Hepatocyte (in vitro differentiated cells): Measurements from ENCODE around the gene FHL3. TPM values are rescaled to one million over a fixed set of nuclear protein-coding genes. Genes with fewer than 3 reads are reported as not detected.
"Not testable (repeated sequence)": the region's sequence is repeated elsewhere in the genome, so short reads cannot be mapped to it uniquely, and the experiment has no call there.

Experiments
- DNase-seq: peaks from one replicate; pipeline ENCODE4 v3.0.0-alpha.2; 2016; ENCODE audit warnings: low spot score
- H2AFZ ChIP-seq: fragments of 200-600 bp; sonication (generic); 2 replicates; pipeline ENCODE4 v1.6.0; 2016; ENCODE audit warnings: antibody characterized with exemption, mild to moderate bottlenecking
- H3K27ac ChIP-seq: fragments of 200-600 bp; sonication (generic); 2 replicates; pipeline ENCODE4 v1.5.1; 2016; ENCODE audit warnings: mild to moderate bottlenecking
- H3K27me3 ChIP-seq: fragments of 200-600 bp; sonication (generic); 2 replicates; pipeline ENCODE4 v1.6.1; 2016
- H3K36me3 ChIP-seq: fragments of 200-600 bp; sonication (generic); replicated peaks from 2 replicates; pipeline ENCODE4 v1.5.1; 2016; ENCODE audit warnings: low read depth; ENCODE audit not compliant: insufficient read depth
- H3K4me1 ChIP-seq: fragments of 200-600 bp; sonication (generic); 2 replicates; pipeline ENCODE4 v1.5.1; 2016; ENCODE audit warnings: mild to moderate bottlenecking, moderate library complexity; ENCODE audit not compliant: insufficient read depth
- H3K4me2 ChIP-seq: fragments of 200-600 bp; sonication (generic); 2 replicates; pipeline ENCODE4 v1.6.0; 2016
- H3K4me3 ChIP-seq: fragments of 200-600 bp; sonication (generic); 2 replicates; pipeline ENCODE4 v1.5.1; 2016; ENCODE audit warnings: mild to moderate bottlenecking
- H3K79me2 ChIP-seq: fragments of 200-600 bp; sonication (generic); 2 replicates; pipeline ENCODE4 v1.6.0; 2017; ENCODE audit warnings: mild to moderate bottlenecking
- H3K9me2 ChIP-seq: fragments of 200-600 bp; sonication (generic); replicated peaks from 2 replicates; pipeline ENCODE4 v1.6.0; 2017; ENCODE audit warnings: mild to moderate bottlenecking; ENCODE audit not compliant: insufficient read depth
- H3K9me3 ChIP-seq: fragments of 200-600 bp; sonication (generic); 2 replicates; pipeline ENCODE4 v1.5.1; 2016; ENCODE audit warnings: low read depth, mild to moderate bottlenecking
- H4K20me1 ChIP-seq: fragments of 200-600 bp; sonication (generic); 2 replicates; pipeline ENCODE4 v1.6.0; 2016; ENCODE audit warnings: mild to moderate bottlenecking; ENCODE audit not compliant: insufficient read depth, poor library complexity, severe bottlenecking
- EZH2 ChIP-seq: fragments of 200-600 bp; sonication (generic); IDR thresholded peaks from 2 replicates; pipeline ENCODE4 v1.6.1; 2016; ENCODE audit warnings: antibody characterized with exemption, mild to moderate bottlenecking, borderline replicate concordance
- EZH2phosphoT487 ChIP-seq: fragments of 200-600 bp; sonication (generic); IDR thresholded peaks from one replicate; pipeline ENCODE4 v1.6.1; 2018; ENCODE audit warnings: antibody characterized with exemption, mild to moderate bottlenecking, low read depth, moderate library complexity; ENCODE audit not compliant: unreplicated experiment, severe bottlenecking
- WGBS: methylation state at CpG from one replicate; pipeline ENCODE4 v1.1.6; 2016; ENCODE audit warnings: low lambda C conversion rate; ENCODE audit errors: missing lambda C conversion rate; 5-methylcytosine and 5-hydroxymethylcytosine counted together
- polyA plus RNA-seq: library from polyadenylated mRNA; unstranded; fragments of >200 nt; fragmentation: Nextera tagmentation; extraction: Ambion mirVana; gene quantifications from 2 replicates; pipeline ENCODE4 v1.2.1, GENCODE V29; 2016
- total RNA-seq: library from RNA; depleted of rRNA; stranded (reverse); fragments of >200 nt; gene quantifications from 2 replicates; pipeline ENCODE4 v1.2.3, GENCODE V29; 2014
- TF ChIP-seq, protein P1 (sequence below): fragments of 200-600 bp; sonication (generic); IDR thresholded peaks from 2 replicates; pipeline ENCODE4 v1.5.1; 2016; ENCODE audit warnings: antibody characterized with exemption, mild to moderate bottlenecking; ENCODE audit not compliant: poor library complexity

FHL3 gene
- total and polyA plus RNA-seq, 2 experiments from 2014 or later = 27.2 to 28.6 TPM

DNA sequence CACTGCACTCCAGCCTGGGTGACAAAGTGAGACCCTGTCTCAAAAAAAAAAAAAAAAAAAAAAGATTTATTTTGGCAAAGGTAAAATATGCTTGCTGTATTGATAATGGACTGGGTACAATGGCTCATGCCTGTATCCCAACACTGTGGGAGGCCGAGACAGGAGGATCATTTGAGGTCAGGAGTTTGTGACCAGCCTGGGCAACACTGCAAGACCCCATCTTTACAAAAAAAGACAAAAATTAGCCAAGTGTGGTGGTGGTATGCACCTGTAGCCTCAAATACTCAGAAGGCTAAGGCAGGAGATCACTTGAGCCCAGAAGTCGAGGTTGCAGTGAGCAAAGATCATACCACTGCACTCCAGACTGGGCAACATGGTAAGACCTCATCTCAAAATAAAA, 21.8 kb downstream of the FHL3 start:
- H3K79me2 ChIP-seq = peaks cover 5% of the 10 kb centered on the region
- no peaks in the 10 kb centered on the region for H3K9me3 ChIP-seq
- no peak overlapping the region for H3K4me2 ChIP-seq
- no peak for DNase-seq
- WGBS = 95% methylated on average over 2 of the region's 2 CpGs
- no peaks in the 10 kb centered on the region for H3K36me3 ChIP-seq
- TF ChIP-seq EZH2 (no peak), EZH2phosphoT487 (no peak)
- TF ChIP-seq, protein P1, sequence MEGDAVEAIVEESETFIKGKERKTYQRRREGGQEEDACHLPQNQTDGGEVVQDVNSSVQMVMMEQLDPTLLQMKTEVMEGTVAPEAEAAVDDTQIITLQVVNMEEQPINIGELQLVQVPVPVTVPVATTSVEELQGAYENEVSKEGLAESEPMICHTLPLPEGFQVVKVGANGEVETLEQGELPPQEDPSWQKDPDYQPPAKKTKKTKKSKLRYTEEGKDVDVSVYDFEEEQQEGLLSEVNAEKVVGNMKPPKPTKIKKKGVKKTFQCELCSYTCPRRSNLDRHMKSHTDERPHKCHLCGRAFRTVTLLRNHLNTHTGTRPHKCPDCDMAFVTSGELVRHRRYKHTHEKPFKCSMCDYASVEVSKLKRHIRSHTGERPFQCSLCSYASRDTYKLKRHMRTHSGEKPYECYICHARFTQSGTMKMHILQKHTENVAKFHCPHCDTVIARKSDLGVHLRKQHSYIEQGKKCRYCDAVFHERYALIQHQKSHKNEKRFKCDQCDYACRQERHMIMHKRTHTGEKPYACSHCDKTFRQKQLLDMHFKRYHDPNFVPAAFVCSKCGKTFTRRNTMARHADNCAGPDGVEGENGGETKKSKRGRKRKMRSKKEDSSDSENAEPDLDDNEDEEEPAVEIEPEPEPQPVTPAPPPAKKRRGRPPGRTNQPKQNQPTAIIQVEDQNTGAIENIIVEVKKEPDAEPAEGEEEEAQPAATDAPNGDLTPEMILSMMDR = no peak
- H2AFZ ChIP-seq = no peak overlapping the region
- no peaks in the 10 kb centered on the region for H4K20me1 ChIP-seq
- H3K4me1 ChIP-seq = peaks cover 4% of the 10 kb centered on the region
- H3K4me3 ChIP-seq = no peak overlapping the region
- no peak overlapping the region for H3K27ac ChIP-seq
- H3K9me2 ChIP-seq = no peaks in the 10 kb centered on the region
- no peaks in the 10 kb centered on the region for H3K27me3 ChIP-seq

DNA sequence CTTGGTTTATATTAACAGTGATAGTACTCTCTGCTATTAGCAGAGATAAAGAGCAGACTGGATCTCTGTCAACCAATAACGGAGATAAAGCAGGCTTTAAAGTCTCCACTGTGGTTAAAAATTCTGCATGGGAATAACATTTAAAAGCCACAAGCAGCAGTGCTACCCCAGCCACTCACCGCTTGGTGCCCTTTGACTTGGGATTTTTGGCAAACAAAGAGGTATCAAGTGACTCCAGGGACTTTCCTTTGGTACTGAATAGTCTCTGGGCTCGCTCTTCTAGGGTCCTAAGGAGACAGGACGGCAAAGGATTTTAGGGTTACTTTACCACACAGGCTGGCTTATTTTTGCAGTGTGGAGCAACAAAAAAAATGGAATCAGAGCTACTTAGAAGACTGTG, 26.8 kb downstream of the FHL3 start:
- H3K4me2 ChIP-seq = no peak overlapping the region
- H3K27me3 ChIP-seq = no peaks in the 10 kb centered on the region
- no peak overlapping the region for H3K27ac ChIP-seq
- H3K36me3 ChIP-seq = no peaks in the 10 kb centered on the region
- H4K20me1 ChIP-seq = no peaks in the 10 kb centered on the region
- no peaks in the 10 kb centered on the region for H3K9me2 ChIP-seq
- DNase-seq = no peak
- H3K4me1 ChIP-seq = no peaks in the 10 kb centered on the region
- 90% methylated on average over 4 of the region's 4 CpGs for WGBS
- no peaks in the 10 kb centered on the region for H3K79me2 ChIP-seq
- H3K9me3 ChIP-seq = no peaks in the 10 kb centered on the region
- TF ChIP-seq, protein P1 = no peak
- TF ChIP-seq EZH2 = no peak
- no peak for TF ChIP-seq EZH2phosphoT487
- no peak overlapping the region for H3K4me3 ChIP-seq
- no peak overlapping the region for H2AFZ ChIP-seq

GRCh38 chr1:37975083-37975482, 30.2 kb downstream of the FHL3 start:
- DNase-seq = peak; percentile 67
- H3K4me2 ChIP-seq, H3K4me3 ChIP-seq, H3K36me3 ChIP-seq, H3K79me2 ChIP-seq, H3K9me2 ChIP-seq, H2AFZ ChIP-seq, H3K4me1 ChIP-seq, H3K9me3 ChIP-seq, H3K27me3 ChIP-seq, H4K20me1 ChIP-seq: not testable (repeated sequence)
- TF ChIP-seq, protein P1 = peak; percentile 64
- H3K27ac ChIP-seq = peak overlapping the region; percentile 24
- 59% methylated on average over 6 of the region's 6 CpGs for WGBS

DNA sequence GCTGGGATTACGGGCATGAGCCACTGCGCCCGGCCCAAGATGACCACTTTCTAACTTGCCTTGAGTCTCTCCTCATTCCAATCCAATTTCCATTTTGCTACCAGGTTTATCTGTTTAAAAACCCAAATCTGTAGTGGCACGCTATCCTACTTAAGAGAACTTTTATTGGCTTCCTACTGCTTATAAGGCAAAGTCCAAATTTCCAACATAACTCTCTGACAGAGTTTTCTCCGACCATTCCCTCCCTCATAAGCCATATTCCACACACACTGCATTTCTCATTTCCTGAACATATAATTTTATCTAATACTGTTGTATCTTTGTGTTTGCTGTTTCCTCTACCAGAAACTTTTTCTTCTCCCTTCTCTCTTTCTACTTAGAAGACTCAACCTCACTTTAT, 30.7 kb downstream of the FHL3 start:
- no peaks in the 10 kb centered on the region for H3K27me3 ChIP-seq
- no peaks in the 10 kb centered on the region for H3K9me2 ChIP-seq
- H3K4me1 ChIP-seq = no peaks in the 10 kb centered on the region
- DNase-seq = no peak
- no peaks in the 10 kb centered on the region for H4K20me1 ChIP-seq
- no peaks in the 10 kb centered on the region for H3K9me3 ChIP-seq
- peak overlapping the region; percentile 24 for H3K27ac ChIP-seq
- H3K36me3 ChIP-seq = no peaks in the 10 kb centered on the region
- H3K79me2 ChIP-seq = peaks cover 7% of the 10 kb centered on the region
- TF ChIP-seq, protein P1 = no peak
- no peak for TF ChIP-seq EZH2phosphoT487
- TF ChIP-seq EZH2 = no peak
- no peak overlapping the region for H2AFZ ChIP-seq
- 96% methylated on average over 5 of the region's 5 CpGs for WGBS
- H3K4me3 ChIP-seq = no peak overlapping the region
- no peak overlapping the region for H3K4me2 ChIP-seq

DNA sequence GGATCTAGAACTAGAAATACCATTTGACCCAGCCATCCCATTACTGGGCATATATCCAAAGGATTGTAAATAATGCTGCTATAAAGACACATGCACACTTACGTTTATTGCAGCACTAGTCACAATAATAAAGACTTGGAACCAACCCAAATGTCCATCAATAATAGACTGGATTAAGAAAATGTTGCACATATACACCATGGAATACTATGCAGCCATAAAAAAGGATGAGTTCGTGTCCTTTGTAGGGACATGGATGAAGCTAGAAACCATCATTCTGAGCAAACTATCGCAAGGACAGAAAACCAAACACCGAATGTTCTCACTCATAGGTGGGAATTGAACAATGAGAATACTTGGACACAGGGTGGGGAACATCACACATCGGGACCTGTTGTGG, 31.6 kb downstream of the FHL3 start:
- H3K27me3 ChIP-seq, H3K9me3 ChIP-seq, H3K9me2 ChIP-seq, H3K27ac ChIP-seq, H3K4me2 ChIP-seq, H3K79me2 ChIP-seq, H3K4me1 ChIP-seq, DNase-seq, H3K4me3 ChIP-seq, H2AFZ ChIP-seq, H3K36me3 ChIP-seq, H4K20me1 ChIP-seq: not testable (repeated sequence)
- 95% methylated on average over 5 of the region's 5 CpGs for WGBS
